Right ventricle myocardium inferior (tissue), 1 donor: ENCODE data around the gene TRAF3IP3. TPM values are rescaled to one million over a fixed set of nuclear protein-coding genes. Genes with fewer than 3 reads are reported as not detected.

ENCODE experiments used
- ATAC-seq: fragments of 200-7000 bp; cut with Tn5 transposase; one replicate; pipeline ENCODE4 v1.9.1; 2020; ENCODE audit warnings: mild to moderate bottlenecking, moderate library complexity
- DNase-seq: peaks from one replicate; pipeline ENCODE4 v3.0.0; 2021; ENCODE audit errors: missing footprints
- intact Hi-C: fragments of 100-400 bp; cut with DNase I; formaldehyde crosslinking; loops from one replicate; pipeline ENCODE4 v1.11.0; 2022
- total RNA-seq: library from RNA; stranded (reverse); fragmentation: NEBNext Ultra II Directional; extraction: Animal tissue kit (Norgen Biotek cat#: 25700); gene quantifications from one replicate; pipeline ENCODE4 v1.2.1, GENCODE V29; 2021
- donor health status: DM: no; HTN: yes; CAD: no; lungs with severe emphysema.

The TRAF3IP3 gene
- total RNA-seq, 1 donor from 2014 or later: 1.7 TPM

DNA sequence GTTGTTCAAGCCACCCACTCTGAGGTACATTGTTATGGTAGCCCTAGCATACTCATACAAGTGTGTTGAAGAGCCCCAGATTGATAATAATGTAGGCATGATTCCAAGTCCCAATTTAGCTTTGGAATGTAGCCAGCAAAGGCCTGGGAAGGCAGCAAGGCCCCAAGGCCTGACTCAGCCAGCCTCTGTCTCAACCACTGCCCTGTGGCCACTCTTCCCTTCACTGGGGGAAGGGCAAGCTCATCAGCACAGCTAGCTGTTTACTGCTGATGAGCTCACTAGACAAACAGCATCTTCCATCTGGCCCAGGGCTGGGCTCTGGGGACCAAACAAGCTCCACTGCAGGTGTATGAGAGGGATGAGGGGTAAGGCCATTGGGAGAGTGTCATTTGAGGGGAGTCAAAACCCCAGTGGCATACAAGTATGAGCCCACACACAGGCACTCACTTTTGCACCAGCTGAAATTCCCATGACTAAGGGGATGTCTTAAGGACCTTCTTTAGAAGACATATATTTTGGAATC lies 52.3 kb downstream of the TRAF3IP3 start:
- ATAC-seq: peak; percentile 87
- intact Hi-C loops: no loop called here
- no peak for DNase-seq

DNA sequence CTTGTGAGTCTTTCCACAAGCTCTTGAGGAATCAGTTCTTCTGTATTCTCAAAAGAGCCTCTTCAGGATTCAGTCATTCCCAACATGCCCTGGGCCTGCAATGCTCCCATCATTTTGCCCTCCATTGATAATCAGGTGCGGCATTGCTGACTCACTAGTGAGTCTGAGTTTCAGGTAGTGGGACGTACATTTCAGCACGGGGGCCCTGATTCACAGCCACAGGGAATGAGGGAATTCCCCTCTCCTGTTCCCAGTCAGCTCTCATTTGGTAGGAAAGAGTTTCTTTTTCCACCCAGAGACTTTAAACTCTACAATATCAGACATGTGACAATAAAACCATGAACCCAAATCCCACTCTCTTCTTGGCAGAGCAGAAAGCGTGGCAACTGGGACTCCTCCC lies 53.8 kb downstream of the TRAF3IP3 start:
- ATAC-seq: no peak
- intact Hi-C loops: no loop called here
- no peak for DNase-seq

GRCh38 chr1:209810783-209811182 lies 54.9 kb downstream of the TRAF3IP3 start:
- DNase-seq: no peak
- intact Hi-C loops: no loop called here
- ATAC-seq: no peak

DNA sequence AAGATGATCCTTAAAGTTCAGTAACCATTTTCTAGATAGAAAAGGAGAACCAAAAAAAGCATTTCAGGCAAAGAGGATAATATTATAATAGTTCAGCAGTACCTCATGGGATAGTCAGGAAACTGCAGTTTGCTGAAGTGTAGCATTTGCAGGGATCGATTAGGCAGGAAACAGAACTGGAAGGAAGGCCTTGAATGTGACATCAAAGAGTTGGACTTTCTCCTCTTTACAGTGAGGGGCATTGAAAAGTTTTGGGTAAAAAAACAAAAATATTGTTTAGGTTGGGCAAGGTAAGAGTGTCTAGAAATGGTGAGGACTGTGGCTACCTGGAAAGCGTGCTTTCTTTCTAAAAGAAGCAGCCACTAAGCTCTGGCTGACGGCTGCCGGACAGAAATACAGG lies 58.0 kb downstream of the TRAF3IP3 start:
- no peak for DNase-seq
- intact Hi-C loops: no loop called here
- no peak for ATAC-seq

DNA sequence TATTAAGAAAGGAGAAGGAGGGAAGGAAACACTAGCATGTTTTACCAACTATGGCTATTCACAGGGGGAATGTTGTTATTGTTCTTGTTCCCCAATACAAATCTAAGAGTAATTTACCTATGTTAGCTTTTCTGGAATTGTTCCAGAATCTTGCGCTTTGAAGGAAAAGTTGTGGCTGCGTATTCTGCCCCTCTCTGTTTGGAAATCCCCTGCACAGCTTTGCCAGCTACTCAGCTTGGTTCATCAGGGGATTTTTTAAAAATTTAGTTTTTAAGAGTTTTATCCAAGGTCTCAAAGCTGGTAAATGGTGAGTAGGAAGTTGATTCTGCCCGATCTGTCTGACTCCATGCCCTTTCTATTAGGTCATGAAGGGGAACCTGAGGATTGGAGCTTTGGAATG lies 59.6 kb downstream of the TRAF3IP3 start:
- intact Hi-C loops: no loop called here
- no peak for DNase-seq
- no peak for ATAC-seq

DNA sequence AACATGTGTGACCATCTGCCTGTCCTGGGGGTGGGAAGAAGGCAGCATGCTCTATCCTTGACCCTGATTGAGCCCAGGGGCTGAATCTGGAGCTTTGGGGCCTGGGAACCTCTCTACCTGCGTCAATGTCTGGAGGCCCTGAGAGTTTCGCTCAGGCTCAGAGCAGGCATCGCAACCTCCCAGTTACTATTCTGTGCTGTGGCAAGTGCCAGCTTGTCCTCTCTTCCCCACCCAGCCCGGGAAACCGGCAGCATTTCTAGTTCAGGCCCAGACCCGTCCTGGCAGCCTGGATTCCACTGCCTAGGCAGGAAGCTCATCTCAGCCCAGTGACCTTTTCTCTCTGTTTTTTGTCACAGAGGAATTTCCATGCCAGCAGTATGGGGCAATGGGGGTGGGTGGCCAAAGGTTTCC lies 60.1 kb downstream of the TRAF3IP3 start:
- ATAC-seq (no peak), DNase-seq (no peak)
- intact Hi-C loops: no loop called here

- no peak for DNase-seq
- no peak for ATAC-seq
- intact Hi-C loops: no loop called here
Observed at GRCh38 chr1:209816923-209817322, 61.1 kb downstream of the TRAF3IP3 start.

GRCh38 chr1:209817691-209818090 lies 61.8 kb downstream of the TRAF3IP3 start:
- intact Hi-C loops: no loop called here
- no peak for DNase-seq
- peak; percentile 46 for ATAC-seq

- ATAC-seq (no peak), DNase-seq (no peak)
- intact Hi-C loops: no loop called here
Observed at GRCh38 chr1:209819058-209819457, 63.2 kb downstream of the TRAF3IP3 start.

DNA sequence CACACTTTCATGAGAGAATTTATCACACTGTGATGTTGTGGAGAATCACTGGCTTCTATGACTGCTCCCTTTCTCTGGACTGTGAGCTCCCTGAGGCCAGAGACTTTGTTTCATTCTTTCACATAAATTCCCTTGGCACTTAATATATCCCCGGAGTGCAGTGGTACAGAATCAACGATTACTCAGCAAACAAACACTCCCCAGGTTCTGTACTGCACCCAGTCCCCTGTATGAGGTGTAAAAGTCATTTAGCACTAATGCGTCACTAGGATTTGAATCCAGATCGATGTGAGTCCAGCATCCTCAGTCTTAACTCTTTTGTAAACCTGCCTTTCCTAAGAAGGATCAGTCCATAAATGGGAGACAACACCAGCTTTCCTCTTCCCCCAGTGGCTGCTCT lies 65.1 kb downstream of the TRAF3IP3 start:
- intact Hi-C loops: loop anchor here (10.0 kb wide), 3 partner anchors 56 to 414 kb away; partner anchors contain the start of gene SERTAD4

GRCh38 chr1:209822706-209823105 lies 66.9 kb downstream of the TRAF3IP3 start:
- intact Hi-C loops: loop anchor here (10.0 kb wide), 3 partner anchors 58 to 412 kb away; partner anchors contain the start of gene SERTAD4
- no peak for ATAC-seq
- no peak for DNase-seq

More for the DNA sequence above, 65.1 kb downstream of the TRAF3IP3 start:
- DNase-seq (no peak), ATAC-seq (no peak)

- ATAC-seq (no peak), DNase-seq (no peak)
- intact Hi-C loops: loop anchor here (10.0 kb wide), 3 partner anchors 59 to 411 kb away; partner anchors contain the start of gene SERTAD4
Observed at GRCh38 chr1:209823143-209824041, 67.5 kb downstream of the TRAF3IP3 start.

DNA sequence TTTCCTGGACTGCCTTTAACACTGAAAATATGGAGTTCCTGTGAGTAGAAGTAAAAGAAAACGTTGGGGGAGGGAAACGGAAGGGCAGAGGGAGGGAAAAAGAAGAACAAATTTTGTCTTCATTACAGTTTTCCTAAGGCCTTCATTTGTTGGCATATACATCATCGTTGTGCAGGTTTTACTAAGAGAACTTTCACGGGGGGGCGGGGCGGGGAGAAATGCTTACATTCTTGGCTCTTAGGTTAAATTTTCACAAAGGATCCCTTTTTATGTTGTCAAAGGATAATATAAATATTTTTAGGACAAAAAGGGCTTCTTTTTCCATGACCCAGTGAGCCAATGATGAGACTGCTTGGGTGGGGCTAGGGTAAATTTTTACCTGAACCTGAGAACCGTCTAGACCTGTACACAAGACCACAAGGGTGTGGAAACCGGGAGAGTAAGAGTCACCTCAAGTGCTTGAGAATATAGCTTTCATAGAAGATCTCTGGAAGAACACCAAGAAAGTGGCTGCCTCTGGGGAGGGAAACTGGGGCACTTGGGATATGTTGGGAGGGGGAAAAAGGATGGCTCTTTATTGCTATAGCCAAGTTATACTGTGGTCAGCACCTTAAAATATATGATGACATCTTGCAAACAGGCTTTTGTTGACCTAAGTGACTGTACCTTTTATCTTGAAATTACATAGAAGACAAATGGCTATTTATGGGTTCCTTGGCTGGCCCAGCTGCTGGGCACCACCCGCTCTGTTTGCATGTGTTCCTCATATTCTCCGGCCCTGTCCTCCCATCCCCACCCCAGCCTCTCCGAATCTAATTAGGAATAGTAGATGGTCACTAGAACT lies 70.0 kb downstream of the TRAF3IP3 start:
- DNase-seq (no peak), ATAC-seq (no peak)
- intact Hi-C loops: loop anchor here (2.0 to 10.0 kb wide), 4 partner anchors 41 to 409 kb away; partner anchors contain the start of genes C1orf74 and SERTAD4

- ATAC-seq: peak; percentile 95
- intact Hi-C loops: loop anchor here (2.0 to 10.0 kb wide), 4 partner anchors 43 to 407 kb away; partner anchors contain the start of genes C1orf74 and SERTAD4
- DNase-seq: peak; percentile 94
Observed at GRCh38 chr1:209827384-209828262, 71.8 kb downstream of the TRAF3IP3 start, which contains the start of gene UTP25. Gene UTP25, plus strand, starts transcription at chr1:209827972. Its CDS starts 92 bp downstream, at chr1:209828064.

GRCh38 chr1:209829716-209830115 lies 73.9 kb downstream of the TRAF3IP3 start:
- no peak for ATAC-seq
- DNase-seq: no peak
- intact Hi-C loops: loop anchor here (10.0 kb wide), 3 partner anchors 65 to 405 kb away; partner anchors contain the start of gene SERTAD4

DNA sequence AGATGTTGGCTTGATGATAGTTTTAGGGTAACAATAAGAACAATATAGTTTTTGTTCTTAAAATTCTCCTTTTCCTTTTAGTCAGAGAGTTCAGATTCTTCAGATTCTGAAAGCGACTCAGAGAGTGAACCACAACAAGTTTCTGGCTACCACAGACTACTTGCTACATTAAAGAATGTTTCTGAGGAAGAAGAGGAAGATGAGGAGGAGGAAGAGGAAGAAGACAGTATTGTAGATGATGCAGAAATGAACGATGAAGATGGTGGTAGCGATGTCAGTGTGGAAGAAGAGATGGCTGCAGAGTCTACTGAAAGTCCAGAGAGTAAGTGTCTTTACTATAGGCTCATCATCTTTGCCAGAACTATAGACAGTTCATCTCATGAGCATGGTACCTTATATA lies 74.9 kb downstream of the TRAF3IP3 start:
- intact Hi-C loops: no loop called here
- ATAC-seq (no peak), DNase-seq (no peak)

- no peak for ATAC-seq
- DNase-seq: no peak
- intact Hi-C loops: no loop called here
Observed at GRCh38 chr1:209831615-209832014, 75.8 kb downstream of the TRAF3IP3 start.
